Left lung (tissue), 10 donors: ENCODE data around the gene SFTA2. TPM values are rescaled to one million over a fixed set of nuclear protein-coding genes. Genes with fewer than 3 reads are reported as not detected.

Source experiments
- ATAC-seq: fragments of 200-7000 bp; cut with Tn5 transposase; one replicate; pipeline ENCODE4 v1.9.1; 2020; ENCODE audit warnings: moderate library complexity
- DNase-seq, 4 donors: peaks; one replicate each; pipeline ENCODE4 v3.0.0-alpha.2; 2013 to 2020
- H3K27ac ChIP-seq, 2 donors: fragments of 200-600 bp; sonication (generic) in 1 of 2; one replicate each; pipeline versions ENCODE4 v1.5.0 to v1.8.0; 2020 to 2021
- H3K27me3 ChIP-seq, 2 donors: fragments of 200-600 bp; sonication (generic) in 1 of 2; one replicate each; pipeline versions ENCODE4 v1.5.0 to v1.8.0; 2020 to 2021
- H3K36me3 ChIP-seq, 2 donors: fragments of 200-600 bp; sonication (generic) in 1 of 2; one replicate each; pipeline versions ENCODE4 v1.5.0 to v1.8.0; 2020 to 2021
- H3K4me1 ChIP-seq, 2 donors: fragments of 200-600 bp; one replicate each; pipeline ENCODE4 v1.8.0; 2021
- H3K4me3 ChIP-seq, 2 donors: fragments of 200-600 bp; sonication (generic) in 1 of 2; one replicate each; pipeline versions ENCODE4 v1.5.0 to v1.8.0; 2020 to 2021; ENCODE audit warnings: mild to moderate bottlenecking in 1 of 2
- H3K9me3 ChIP-seq, 2 donors: fragments of 200-600 bp; sonication (generic) in 1 of 2; one replicate each; pipeline versions ENCODE4 v1.5.0 to v1.8.0; 2020 to 2021
- intact Hi-C, 2 donors: fragments of 100-400 bp; cut with DNase I; formaldehyde crosslinking; loops; one replicate each; pipeline versions ENCODE4 v1.11.2 to v1.14.2; 2022
- polyA plus RNA-seq, 6 donors: library from polyadenylated mRNA; unstranded; fragments of 120-200 nt; gene quantifications; one replicate each; pipeline ENCODE4 v1.2.1, GENCODE V29; 2013; ENCODE audit not compliant: insufficient read length in 6 of 6
- total RNA-seq, 2 donors: library from RNA; stranded (reverse); fragmentation: NEBNext Ultra II Directional; extraction: Animal tissue kit (Norgen Biotek cat#: 25700); gene quantifications; one replicate each; pipeline ENCODE4 v1.2.1, GENCODE V29; 2021
- TF ChIP-seq, protein P1 (sequence below), 2 donors: fragments of 200-600 bp; sonication (generic) in 1 of 2; IDR thresholded peaks; one replicate each; pipeline versions ENCODE4 v1.5.0 to v1.8.0; 2021; ENCODE audit warnings: antibody characterized with exemption in 2 of 2
- donor health status: DM: no; HTN: yes; CAD: no.
- donor health status: DM: no; HTN: no; CAD: no.

The SFTA2 gene
- total and polyA plus RNA-seq, 8 donors, result 9.3 to 384 (median 18.7) TPM

DNA sequence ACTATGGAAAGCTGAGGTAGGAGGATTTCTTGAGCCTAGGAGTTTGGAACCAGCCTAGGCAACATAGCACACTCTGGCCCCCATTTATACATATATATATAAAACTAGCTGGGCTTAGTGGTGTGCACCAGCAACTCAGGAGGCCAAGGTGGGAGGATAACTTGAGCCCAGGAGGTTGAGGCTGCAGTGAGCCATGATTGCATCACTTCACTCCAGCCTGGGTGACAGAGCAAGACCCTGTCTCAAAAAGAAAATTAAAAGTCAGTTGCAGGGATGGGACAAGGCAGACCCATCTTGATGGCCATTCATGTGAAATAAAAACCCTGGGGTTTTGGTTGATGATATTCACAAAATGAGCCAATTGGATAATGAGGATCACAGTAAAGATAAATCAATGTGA is 30.5 kb downstream of the SFTA2 start:
- H3K9me3 ChIP-seq, result no peaks in the 10 kb centered on the region
- peaks cover 0 to 29% of the 10 kb centered on the region in 2 donors for H3K36me3 ChIP-seq
- intact Hi-C loops, result no loop called here
- no peaks in the 10 kb centered on the region for H3K27me3 ChIP-seq
- H3K4me3 ChIP-seq, result no peak overlapping the region
- H3K4me1 ChIP-seq, result no peaks in the 10 kb centered on the region
- TF ChIP-seq, protein P1, sequence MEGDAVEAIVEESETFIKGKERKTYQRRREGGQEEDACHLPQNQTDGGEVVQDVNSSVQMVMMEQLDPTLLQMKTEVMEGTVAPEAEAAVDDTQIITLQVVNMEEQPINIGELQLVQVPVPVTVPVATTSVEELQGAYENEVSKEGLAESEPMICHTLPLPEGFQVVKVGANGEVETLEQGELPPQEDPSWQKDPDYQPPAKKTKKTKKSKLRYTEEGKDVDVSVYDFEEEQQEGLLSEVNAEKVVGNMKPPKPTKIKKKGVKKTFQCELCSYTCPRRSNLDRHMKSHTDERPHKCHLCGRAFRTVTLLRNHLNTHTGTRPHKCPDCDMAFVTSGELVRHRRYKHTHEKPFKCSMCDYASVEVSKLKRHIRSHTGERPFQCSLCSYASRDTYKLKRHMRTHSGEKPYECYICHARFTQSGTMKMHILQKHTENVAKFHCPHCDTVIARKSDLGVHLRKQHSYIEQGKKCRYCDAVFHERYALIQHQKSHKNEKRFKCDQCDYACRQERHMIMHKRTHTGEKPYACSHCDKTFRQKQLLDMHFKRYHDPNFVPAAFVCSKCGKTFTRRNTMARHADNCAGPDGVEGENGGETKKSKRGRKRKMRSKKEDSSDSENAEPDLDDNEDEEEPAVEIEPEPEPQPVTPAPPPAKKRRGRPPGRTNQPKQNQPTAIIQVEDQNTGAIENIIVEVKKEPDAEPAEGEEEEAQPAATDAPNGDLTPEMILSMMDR (IDR thresholded peaks at IDR 0.05), result no peak
- ATAC-seq (no peak), DNase-seq (no peak)
- H3K27ac ChIP-seq, result no peak overlapping the region

DNA sequence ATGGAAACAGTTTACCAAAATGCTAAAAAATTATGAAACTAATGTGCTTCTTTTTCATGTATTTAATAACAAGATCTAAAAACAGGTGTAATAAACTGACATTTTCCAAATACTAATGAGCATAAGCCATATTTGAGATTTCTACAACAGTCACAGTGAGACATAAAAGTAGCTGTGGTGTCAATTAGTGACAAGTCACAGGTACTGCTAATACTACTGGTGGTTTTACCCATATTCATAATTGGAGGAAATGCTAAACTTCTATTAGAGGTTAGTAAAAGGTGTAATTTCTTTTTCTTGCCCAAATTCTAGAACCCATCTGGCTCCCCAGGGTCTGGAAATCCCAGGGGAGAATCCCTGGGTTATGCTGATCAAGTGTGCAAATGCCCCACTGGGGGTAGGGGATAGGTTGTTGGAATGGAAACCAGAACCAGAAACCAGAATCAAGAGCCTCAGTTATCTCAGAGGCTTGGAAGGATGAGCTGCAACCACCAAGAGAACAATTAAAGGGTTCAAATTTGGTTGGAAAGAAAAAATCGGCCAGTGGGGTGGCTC is 31.0 kb downstream of the SFTA2 start:
- ATAC-seq (no peak), DNase-seq (no peak)
- H3K36me3 ChIP-seq, result peaks cover 0 to 34% of the 10 kb centered on the region in 2 donors
- intact Hi-C loops, result no loop called here
- no peaks in the 10 kb centered on the region for H3K27me3 ChIP-seq
- H3K9me3 ChIP-seq, result no peaks in the 10 kb centered on the region
- no peak overlapping the region for H3K27ac ChIP-seq
- no peak overlapping the region for H3K4me3 ChIP-seq
- H3K4me1 ChIP-seq, result no peaks in the 10 kb centered on the region
- TF ChIP-seq, protein P1 (IDR thresholded peaks at IDR 0.05), result no peak

DNA sequence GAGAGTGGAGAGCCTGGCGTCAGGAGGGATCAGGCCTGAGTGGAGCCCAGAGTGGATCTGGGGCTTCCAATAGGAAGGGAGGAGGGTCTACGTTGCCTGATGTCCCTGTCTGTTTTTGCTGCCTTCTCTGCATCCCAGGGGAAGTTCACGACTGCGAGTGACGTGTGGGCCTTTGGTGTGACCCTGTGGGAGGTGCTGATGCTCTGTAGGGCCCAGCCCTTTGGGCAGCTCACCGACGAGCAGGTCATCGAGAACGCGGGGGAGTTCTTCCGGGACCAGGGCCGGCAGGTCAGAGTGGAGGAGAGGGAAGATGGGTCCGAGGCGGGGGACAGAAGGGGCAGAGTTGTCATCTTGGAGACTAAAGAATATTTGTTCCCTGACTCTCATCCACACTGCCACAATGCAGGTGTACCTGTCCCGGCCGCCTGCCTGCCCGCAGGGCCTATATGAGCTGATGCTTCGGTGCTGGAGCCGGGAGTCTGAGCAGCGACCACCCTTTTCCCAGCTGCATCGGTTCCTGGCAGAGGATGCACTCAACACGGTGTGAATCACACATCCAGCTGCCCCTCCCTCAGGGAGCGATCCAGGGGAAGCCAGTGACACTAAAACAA is 33.1 kb downstream of the SFTA2 start:
- no peaks in the 10 kb centered on the region for H3K9me3 ChIP-seq
- intact Hi-C loops, result no loop called here
- H3K27me3 ChIP-seq, result no peaks in the 10 kb centered on the region
- no peak for DNase-seq
- peaks cover 0 to 46% of the 10 kb centered on the region in 2 donors for H3K36me3 ChIP-seq
- TF ChIP-seq, protein P1 (IDR thresholded peaks at IDR 0.05), result no peak
- H3K4me3 ChIP-seq, result no peak overlapping the region
- no peaks in the 10 kb centered on the region for H3K4me1 ChIP-seq
- no peak for ATAC-seq
- H3K27ac ChIP-seq, result no peak overlapping the region

DNA sequence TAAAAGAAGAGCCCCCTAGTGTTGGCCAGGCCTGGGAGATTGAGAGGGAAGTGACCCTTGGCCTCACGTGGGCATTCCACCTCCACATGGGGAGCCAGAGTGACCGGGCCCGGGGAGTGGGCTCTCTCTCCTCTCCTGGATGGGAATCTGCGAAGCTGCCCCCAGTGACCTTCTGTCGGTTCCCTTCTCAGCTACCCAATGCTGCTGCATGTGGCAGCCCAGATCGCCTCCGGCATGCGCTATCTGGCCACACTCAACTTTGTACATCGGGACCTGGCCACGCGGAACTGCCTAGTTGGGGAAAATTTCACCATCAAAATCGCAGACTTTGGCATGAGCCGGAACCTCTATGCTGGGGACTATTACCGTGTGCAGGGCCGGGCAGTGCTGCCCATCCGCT is 34.1 kb downstream of the SFTA2 start:
- H3K4me3 ChIP-seq, result no peak overlapping the region
- DNase-seq (no peak), ATAC-seq (no peak)
- no peaks in the 10 kb centered on the region for H3K4me1 ChIP-seq
- intact Hi-C loops, result no loop called here
- peaks cover 0 to 54% of the 10 kb centered on the region in 2 donors for H3K36me3 ChIP-seq
- no peaks in the 10 kb centered on the region for H3K27me3 ChIP-seq
- TF ChIP-seq, protein P1 (IDR thresholded peaks at IDR 0.05), result no peak
- H3K27ac ChIP-seq, result no peak overlapping the region
- no peaks in the 10 kb centered on the region for H3K9me3 ChIP-seq

DNA sequence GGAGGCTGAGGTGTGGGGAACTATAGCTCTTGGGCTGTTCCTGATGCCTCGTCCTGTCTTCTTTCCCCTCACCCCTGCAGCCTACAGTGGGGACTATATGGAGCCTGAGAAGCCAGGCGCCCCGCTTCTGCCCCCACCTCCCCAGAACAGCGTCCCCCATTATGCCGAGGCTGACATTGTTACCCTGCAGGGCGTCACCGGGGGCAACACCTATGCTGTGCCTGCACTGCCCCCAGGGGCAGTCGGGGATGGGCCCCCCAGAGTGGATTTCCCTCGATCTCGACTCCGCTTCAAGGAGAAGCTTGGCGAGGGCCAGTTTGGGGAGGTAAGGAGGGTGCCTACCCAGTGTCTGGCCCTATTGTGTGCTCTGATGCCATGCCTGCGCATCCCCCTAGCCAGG is 35.4 kb downstream of the SFTA2 start:
- Histone ChIP-seq H3K27ac (no peak overlapping the region), H3K4me3 (no peak overlapping the region), H3K9me3 (no peaks in the 10 kb centered on the region), H3K4me1 (no peaks in the 10 kb centered on the region), H3K36me3 (peaks cover 0 to 60% of the 10 kb centered on the region in 2 donors), H3K27me3 (no peaks in the 10 kb centered on the region)
- ATAC-seq, result no peak
- intact Hi-C loops, result no loop called here
- no peak for DNase-seq
- TF ChIP-seq, protein P1 (IDR thresholded peaks at IDR 0.05), result no peak
